Adipocyte (in vitro differentiated cells): ENCODE data around the gene SAMM50.

Experiments
- DNase-seq: peaks from one replicate; pipeline ENCODE4 v3.0.0-alpha.2; 2015; ENCODE audit warnings: low read depth
- H3K27me3 ChIP-seq: replicated peaks from 2 replicates; pipeline ENCODE4 v1.7.0; 2013; ENCODE audit warnings: mild to moderate bottlenecking, low read length, moderate library complexity; ENCODE audit not compliant: control insufficient read depth, insufficient read depth
- H3K36me3 ChIP-seq: 2 replicates; pipeline ENCODE4 v1.7.0; 2013; ENCODE audit warnings: low read length, mild to moderate bottlenecking, moderate library complexity; ENCODE audit not compliant: control insufficient read depth, insufficient read depth, severe bottlenecking
- H3K4me1 ChIP-seq: 2 replicates; pipeline ENCODE4 v1.7.0; 2013; ENCODE audit warnings: mild to moderate bottlenecking, low read length, moderate library complexity; ENCODE audit not compliant: control insufficient read depth, insufficient read depth
- H3K4me3 ChIP-seq: 2 replicates; pipeline ENCODE4 v1.7.0; 2013; ENCODE audit warnings: mild to moderate bottlenecking, low read length, moderate library complexity
- H3K9ac ChIP-seq: 2 replicates; pipeline ENCODE4 v1.7.0; 2013; ENCODE audit warnings: mild to moderate bottlenecking, low read length, moderate library complexity
- H3K9me3 ChIP-seq: 2 replicates; pipeline ENCODE4 v1.7.0; 2013; ENCODE audit warnings: mild to moderate bottlenecking, low read length, moderate library complexity; ENCODE audit not compliant: control insufficient read depth

Gene SAMM50

GRCh38 chr22:43923631-43924464 is 31.4 kb upstream of the SAMM50 start, which contains the start of gene PNPLA3:
Gene PNPLA3, plus strand, starts transcription at chr22:43923805. Its CDS starts 107 bp downstream, at chr22:43923912.
- Histone ChIP-seq H3K9ac (peak within 1 kb of the TSS; percentile 92), H3K36me3 (peaks cover 18% of the 10 kb centered on the region), H3K4me3 (peak within 1 kb of the TSS; percentile 85), H3K27me3 (no peaks in the 10 kb centered on the region), H3K9me3 (no peaks in the 10 kb centered on the region), H3K4me1 (peaks cover 63% of the 10 kb centered on the region)
- DNase-seq = peak; percentile 97

GRCh38 chr22:43924877-43925276 is 30.4 kb upstream of the SAMM50 start:
- Histone ChIP-seq H3K27me3 (no peaks in the 10 kb centered on the region), H3K4me3 (peak overlapping the region; percentile 85), H3K9me3 (no peaks in the 10 kb centered on the region), H3K4me1 (peaks cover 54% of the 10 kb centered on the region), H3K9ac (peak overlapping the region; percentile 92), H3K36me3 (peaks cover 23% of the 10 kb centered on the region)
- DNase-seq = no peak

GRCh38 chr22:43925433-43926348 is 29.6 kb upstream of the SAMM50 start:
- Histone ChIP-seq H3K4me1 (peaks cover 48% of the 10 kb centered on the region), H3K9ac (peak overlapping the region; percentile 92), H3K4me3 (peak overlapping the region; percentile 85), H3K36me3 (peaks cover 31% of the 10 kb centered on the region), H3K9me3 (no peaks in the 10 kb centered on the region), H3K27me3 (no peaks in the 10 kb centered on the region)
- peak; percentile 4 for DNase-seq

- no peaks in the 10 kb centered on the region for H3K9me3 ChIP-seq
- no peak overlapping the region for H3K4me3 ChIP-seq
- H3K9ac ChIP-seq = no peak overlapping the region
- DNase-seq = no peak
- no peaks in the 10 kb centered on the region for H3K27me3 ChIP-seq
- peaks cover 36% of the 10 kb centered on the region for H3K36me3 ChIP-seq
- H3K4me1 ChIP-seq = peaks cover 41% of the 10 kb centered on the region
These were observed 28.9 kb upstream of the SAMM50 start for GRCh38 chr22:43926349-43926710.

GRCh38 chr22:43928468-43928867 is 26.8 kb upstream of the SAMM50 start:
- Histone ChIP-seq H3K9me3 (no peaks in the 10 kb centered on the region), H3K27me3 (no peaks in the 10 kb centered on the region), H3K4me1 (peaks cover 24% of the 10 kb centered on the region), H3K36me3 (peaks cover 58% of the 10 kb centered on the region), H3K9ac (peak overlapping the region; percentile 5), H3K4me3 (no peak overlapping the region)
- no peak for DNase-seq

GRCh38 chr22:43928908-43929307 is 26.3 kb upstream of the SAMM50 start:
- Histone ChIP-seq H3K36me3 (peaks cover 61% of the 10 kb centered on the region), H3K4me3 (no peak overlapping the region)
- no peak for DNase-seq

GRCh38 chr22:43931771-43932170 is 23.5 kb upstream of the SAMM50 start:
- Histone ChIP-seq H3K4me3 (no peak overlapping the region), H3K27me3 (no peaks in the 10 kb centered on the region), H3K4me1 (peaks cover 9% of the 10 kb centered on the region), H3K9ac (no peak overlapping the region), H3K36me3 (peaks cover 84% of the 10 kb centered on the region), H3K9me3 (no peaks in the 10 kb centered on the region)
- DNase-seq = no peak

More at GRCh38 chr22:43928908-43929307, 26.3 kb upstream of the SAMM50 start:
- Histone ChIP-seq H3K9ac (no peak overlapping the region), H3K9me3 (no peaks in the 10 kb centered on the region), H3K27me3 (no peaks in the 10 kb centered on the region), H3K4me1 (peaks cover 24% of the 10 kb centered on the region)

GRCh38 chr22:43941449-43941848 is 13.8 kb upstream of the SAMM50 start:
- DNase-seq = no peak
- peaks cover 98% of the 10 kb centered on the region for H3K36me3 ChIP-seq

GRCh38 chr22:43944670-43945430 is 10.4 kb upstream of the SAMM50 start:
- Histone ChIP-seq H3K36me3 (peaks cover 94% of the 10 kb centered on the region), H3K9ac (no peak overlapping the region), H3K9me3 (peaks cover 4% of the 10 kb centered on the region), H3K4me1 (no peaks in the 10 kb centered on the region), H3K27me3 (no peaks in the 10 kb centered on the region), H3K4me3 (no peak overlapping the region)
- DNase-seq = no peak

More at GRCh38 chr22:43941449-43941848, 13.8 kb upstream of the SAMM50 start:
- H3K9ac ChIP-seq = no peak overlapping the region
- H3K9me3 ChIP-seq = peaks cover 4% of the 10 kb centered on the region
- H3K4me3 ChIP-seq = no peak overlapping the region
- H3K4me1 ChIP-seq = no peaks in the 10 kb centered on the region
- no peaks in the 10 kb centered on the region for H3K27me3 ChIP-seq

- peaks cover 4% of the 10 kb centered on the region for H3K9me3 ChIP-seq
- H3K9ac ChIP-seq = no peak overlapping the region
- H3K36me3 ChIP-seq = peaks cover 92% of the 10 kb centered on the region
- DNase-seq = peak; percentile 83
- no peaks in the 10 kb centered on the region for H3K4me1 ChIP-seq
- H3K27me3 ChIP-seq = no peaks in the 10 kb centered on the region
- H3K4me3 ChIP-seq = no peak overlapping the region
These were observed 9.4 kb upstream of the SAMM50 start for GRCh38 chr22:43945632-43946383.
